Embryonic facial prominence (tissue), 1 donor: ENCODE measurements around the gene ACTN4.

ENCODE experiments used
- DNase-seq: peaks from one replicate; pipeline ENCODE4 v3.0.0-alpha.2; 2016; ENCODE audit errors: extremely low spot score

ACTN4 gene

DNA sequence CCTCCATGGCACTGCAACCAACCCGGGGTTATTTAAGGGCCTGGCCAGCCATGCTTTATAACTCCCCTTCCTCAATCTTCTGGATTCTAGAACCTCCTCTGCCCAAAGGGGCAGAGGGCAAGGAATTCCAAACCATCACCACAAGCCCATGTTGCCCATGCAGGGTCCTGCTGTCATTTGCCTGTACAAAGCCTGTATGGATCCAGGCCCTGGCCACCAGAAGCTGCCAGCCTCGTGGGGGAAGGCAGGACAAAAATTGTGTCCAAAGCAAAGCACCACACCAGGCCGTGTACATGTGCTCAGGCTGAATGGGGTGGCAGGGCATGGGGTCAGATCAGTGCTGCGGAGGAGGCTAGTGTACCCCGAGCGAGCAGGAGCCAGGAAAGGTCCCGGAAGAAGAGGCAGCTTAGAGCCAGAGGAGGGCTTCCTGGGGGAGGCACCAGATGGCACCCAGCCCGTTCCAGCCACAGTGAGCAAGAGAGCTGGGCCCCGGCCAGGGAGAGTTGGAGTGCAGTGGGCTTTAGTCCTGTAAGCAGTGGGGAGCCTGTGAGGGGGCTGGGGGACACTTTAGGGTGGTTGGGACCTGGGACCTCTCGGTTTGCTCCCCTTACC is 61.1 kb downstream of the ACTN4 start:
- no peak for DNase-seq

DNA sequence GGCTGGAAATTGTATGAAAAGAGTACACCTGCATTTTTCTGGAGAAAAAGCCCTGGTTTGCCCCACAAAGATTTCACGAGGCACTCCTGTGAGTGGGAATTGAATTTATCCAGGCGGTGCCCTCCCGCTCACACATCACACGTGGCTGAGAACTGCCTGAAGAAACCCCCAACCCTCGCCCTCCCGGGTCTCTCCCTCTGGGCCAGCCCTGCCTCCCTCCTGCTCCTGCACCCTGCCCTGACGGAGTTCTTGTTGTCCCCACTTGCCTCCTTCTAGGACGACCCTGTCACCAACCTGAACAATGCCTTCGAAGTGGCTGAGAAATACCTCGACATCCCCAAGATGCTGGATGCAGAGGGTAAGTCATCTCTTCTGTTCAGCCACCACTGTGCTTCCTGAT is 61.7 kb downstream of the ACTN4 start:
- DNase-seq, result no peak

DNA sequence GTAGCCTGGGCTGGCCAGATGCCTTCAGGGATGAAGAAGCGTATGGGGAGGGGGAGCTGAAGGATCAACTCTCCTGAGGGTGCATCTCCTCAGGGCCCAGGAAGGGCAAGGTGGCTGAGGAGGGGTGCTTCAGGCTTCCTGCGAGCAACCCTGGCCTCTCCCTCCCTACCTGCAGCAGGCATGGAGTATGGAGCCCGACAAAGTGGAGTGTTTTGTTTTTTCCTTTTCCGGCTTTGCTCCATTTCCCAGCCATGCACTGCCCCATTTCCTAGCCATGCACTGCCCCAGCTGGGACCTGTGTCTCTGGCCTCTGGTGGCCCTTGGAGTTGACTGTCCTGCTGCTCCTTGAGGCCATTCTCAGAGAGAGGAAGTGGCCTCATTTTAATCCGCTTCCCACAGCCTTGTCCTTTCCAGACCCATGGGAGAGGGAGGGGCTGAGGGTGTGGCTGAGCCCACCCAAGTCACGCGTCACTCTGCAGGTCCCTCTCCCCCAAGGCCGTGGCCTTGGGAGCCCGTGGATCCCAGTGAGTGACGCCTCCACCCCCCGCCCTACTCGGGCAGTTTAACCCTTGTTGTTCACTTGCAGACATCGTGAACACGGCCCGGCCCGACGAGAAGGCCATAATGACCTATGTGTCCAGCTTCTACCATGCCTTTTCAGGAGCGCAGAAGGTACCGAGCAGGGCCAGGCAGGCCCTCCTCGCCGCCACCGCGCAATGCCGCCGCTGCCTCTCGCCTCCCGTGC is 62.4 kb downstream of the ACTN4 start:
- DNase-seq, result no peak

DNA sequence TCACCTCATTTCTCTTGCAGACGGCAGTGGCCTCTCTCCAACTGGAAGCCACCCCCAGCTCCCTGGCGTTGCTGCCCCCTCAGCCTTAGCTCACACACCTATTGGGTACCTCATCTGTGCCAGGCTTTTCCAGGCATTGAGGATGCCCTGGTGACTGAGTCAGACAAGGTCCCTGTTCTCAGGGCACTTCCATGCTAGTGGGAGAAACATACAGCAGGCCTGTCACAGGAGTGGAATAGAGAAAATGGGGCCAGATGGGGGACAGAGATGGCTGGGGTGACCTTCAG is 62.9 kb downstream of the ACTN4 start:
- DNase-seq, result no peak

DNA sequence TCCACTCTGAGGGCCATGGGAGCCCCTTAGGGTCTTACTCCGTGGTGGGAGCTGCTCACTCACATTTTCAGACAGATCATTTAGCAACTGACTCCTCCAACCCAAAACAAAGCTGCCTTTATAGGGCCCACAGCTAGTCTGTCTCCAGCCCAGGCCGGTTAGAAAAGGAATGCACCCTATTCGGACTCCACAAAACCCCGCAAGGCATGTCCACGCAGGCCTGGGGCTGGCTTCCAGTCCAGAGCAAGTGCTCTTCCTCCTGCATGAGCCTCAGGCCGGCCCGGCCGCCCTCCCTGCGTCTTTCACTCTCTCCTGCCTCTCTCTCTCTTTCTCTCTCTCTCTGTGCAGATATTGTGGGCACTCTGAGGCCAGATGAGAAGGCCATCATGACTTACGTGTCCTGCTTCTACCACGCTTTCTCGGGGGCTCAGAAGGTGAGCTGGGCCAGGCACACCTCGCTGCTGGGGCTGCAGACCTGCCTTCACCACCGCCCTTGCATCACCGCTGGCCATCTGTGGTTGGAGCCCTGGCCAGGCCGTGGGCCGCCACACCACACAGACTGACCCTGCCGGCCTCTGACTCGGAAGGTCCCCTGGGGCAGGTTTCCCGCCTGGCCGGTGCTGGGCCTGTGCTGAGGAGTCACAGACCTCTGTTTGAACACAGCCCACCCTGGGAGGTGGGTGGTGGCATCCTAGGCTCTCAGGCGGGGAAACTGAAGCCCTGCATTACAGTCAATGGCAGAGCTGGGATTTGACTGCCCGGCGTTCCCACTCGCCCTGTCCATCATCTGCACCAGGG is 63.7 kb downstream of the ACTN4 start:
- DNase-seq, result no peak

DNA sequence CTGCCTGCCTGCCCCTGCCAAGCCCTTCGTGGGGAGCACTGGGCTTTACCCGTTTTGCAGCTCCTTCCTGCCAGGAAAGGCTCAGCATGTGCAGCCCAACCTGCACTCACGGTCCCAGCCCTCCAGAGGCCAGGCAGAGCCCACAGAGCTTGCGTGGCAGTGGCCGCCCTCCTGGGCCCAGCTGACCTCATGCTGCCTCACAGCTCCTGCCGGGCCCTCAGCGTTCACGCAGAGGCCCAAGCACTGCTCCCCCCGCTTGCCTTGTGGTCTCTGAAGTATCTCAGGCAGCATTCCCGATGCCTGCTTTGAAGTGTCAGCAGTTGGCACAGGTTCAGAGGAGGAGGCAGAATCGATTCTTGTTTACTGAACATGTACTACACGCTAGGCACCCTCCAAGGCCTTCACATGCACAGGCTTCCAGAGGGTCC is 64.3 kb downstream of the ACTN4 start:
- DNase-seq, result no peak

DNA sequence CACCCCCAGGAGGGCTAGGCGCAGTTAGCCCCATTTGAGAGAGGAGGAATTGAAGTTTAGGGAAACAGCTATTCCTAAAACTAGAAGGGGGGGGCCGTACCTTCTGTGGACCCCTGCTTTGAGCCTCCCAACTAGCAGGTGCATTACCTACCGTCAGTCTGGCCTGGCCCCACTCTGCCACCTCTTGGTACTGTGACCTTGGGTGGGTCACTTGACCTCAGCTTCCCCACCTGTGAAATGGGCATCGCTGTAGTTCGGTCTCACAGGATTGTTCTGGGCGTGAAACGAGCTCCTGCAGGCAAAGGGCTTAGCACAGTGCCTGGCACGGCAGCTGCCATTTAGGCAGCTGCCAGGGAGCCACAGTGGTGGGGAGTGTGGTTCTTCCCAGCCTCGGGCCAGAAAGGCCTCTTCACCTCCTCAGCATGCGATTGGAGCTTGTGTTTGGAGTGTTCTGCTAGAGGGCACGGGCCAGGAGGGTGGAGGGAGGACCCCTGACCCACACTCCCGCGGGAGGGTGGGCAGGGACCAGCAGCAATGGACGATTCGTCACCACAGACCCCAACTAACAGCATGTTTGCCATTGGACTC is 64.8 kb downstream of the ACTN4 start:
- DNase-seq, result no peak

DNA sequence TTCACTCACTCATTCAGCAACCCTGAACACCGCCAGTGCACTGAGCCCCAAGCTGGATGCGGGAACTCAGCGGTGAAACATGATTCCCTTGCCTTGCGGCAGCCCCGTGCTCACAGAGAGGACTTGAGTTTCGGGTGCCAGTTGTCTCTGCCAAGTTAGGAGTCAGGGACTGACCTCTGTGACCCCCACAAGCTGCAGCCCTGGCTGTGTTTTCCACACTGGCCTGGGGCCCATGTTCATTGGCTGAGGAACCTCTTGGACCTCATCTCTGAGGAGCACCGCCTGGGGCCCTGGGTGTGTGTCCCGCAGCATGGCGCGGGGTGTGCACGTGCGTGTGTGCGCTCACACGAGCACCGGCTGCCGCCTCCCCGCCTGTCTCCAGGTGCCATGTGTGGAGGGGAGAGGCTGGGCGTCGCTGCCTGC is 65.8 kb downstream of the ACTN4 start:
- DNase-seq, result no peak

DNA sequence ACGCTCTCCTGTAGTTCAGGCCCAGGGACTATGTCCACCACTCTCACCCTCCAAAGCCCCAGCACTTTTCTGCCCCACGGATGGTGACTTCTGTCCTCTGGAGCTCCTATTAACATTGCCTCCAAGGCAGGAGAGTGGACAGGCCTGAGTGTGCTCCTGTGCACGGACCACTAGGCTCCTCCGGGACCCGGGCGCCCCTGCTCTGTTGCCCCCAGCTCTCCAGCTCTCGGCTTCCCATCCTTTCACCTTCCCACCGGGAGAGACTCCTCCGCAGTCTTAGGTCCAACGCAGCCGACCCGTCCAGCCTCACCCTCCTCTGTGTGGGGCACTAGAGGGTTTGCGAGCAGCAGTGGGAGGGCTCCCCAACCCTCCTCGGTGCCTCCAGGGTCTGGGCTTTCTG is 66.4 kb downstream of the ACTN4 start:
- DNase-seq, result no peak

DNA sequence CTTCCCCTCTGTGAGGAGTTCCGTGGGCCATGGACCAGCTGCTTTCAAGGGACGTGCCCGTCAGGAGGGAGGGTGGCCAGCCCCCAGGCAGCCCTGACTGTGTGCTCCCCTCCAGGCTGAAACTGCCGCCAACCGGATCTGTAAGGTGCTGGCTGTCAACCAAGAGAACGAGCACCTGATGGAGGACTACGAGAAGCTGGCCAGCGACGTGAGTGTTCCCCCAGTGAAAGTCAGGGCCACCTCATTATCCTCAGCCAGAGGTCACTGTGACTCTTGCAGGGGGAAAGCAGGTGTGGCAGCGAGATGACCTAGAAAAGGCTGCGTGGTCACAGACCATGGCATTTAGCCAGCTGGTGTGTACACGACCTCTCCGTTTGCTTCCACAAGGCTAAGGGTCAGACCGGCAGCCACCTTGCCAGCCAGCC is 66.9 kb downstream of the ACTN4 start:
- DNase-seq, result no peak

DNA sequence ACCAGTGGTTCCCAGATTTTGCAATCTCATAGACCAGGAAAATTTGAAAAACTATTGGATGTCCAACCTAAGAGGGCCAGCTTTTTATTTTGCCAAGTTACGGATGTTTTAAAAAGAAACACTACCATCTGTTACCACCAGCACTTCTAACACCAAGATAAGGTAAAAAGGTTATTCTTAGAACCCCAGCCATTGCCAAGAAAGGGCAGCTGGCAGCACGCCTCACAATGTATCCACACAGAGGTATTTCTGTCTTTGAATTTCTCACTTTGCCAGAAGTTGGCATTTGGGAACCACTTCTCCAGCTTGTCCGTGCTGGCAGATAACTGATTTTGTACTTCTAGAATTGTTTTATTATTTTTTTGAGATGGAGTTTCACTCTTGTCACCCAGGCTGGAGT is 68.1 kb downstream of the ACTN4 start:
- no peak for DNase-seq

DNA sequence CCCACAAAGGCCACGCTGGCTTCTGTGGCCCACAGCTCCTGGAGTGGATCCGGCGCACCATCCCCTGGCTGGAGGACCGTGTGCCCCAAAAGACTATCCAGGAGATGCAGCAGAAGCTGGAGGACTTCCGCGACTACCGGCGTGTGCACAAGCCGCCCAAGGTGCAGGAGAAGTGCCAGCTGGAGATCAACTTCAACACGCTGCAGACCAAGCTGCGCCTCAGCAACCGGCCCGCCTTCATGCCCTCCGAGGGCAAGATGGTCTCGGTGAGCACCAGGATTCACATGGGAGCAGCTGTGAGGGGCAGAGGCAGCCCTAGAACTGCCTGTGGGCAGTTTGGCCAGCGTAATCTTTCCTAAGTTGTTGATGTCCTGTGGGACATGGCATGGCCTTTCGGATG is 69.6 kb downstream of the ACTN4 start:
- DNase-seq, result no peak

DNA sequence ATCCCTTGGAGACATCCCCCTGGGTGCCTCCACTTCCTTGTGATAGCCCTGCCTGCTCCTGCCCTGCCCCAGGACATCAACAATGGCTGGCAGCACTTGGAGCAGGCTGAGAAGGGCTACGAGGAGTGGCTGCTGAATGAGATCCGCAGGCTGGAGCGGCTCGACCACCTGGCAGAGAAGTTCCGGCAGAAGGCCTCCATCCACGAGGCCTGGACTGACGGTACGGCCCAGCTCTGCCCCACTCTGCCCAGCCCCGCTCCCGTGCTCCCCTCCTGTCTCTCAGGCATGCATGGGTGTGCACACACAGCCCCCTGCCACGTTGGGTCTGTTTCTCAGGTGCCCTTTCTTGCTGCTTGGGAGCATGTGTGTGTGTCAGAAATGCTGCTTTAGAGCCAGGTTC is 70.4 kb downstream of the ACTN4 start:
- no peak for DNase-seq

DNA sequence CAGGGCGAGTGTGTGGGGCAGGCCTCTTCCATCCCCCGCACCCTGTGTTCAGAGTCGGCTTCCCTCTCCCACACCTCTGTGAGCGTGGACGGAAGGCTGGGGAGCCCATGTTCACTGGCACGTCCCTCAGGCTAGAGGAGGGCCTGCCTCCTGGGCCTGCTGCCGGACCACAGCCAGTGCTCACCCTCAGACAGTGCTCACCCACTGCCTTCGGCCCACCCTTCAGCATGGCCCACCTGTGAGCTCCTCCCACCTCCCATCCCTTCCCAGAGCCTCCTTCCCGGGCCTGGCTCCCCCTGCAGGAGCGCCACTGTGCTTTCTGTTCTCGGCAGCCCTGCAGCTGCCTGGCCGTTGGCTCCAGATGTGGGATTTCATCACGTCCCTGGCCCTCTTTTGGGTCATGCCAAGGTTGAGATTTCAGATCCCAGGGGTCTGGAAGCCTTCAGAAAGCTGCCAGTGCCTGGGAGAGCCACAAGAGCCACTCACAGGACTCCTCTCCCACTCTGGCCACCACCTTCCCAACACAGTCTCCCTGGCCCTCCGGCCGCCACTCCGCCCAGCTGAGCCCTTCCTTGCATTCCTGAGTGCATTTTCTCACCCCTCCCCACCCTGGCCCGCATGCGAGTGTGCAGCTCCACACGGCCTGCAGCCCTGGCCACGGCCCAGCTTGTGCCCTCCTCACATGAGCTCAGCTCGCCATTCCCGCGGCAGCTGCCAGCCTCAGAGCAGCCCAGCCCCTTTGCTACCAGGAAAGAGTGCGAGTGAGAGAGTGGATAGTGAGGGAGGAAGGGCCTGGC is 71.5 kb downstream of the ACTN4 start:
- DNase-seq, result no peak

DNA sequence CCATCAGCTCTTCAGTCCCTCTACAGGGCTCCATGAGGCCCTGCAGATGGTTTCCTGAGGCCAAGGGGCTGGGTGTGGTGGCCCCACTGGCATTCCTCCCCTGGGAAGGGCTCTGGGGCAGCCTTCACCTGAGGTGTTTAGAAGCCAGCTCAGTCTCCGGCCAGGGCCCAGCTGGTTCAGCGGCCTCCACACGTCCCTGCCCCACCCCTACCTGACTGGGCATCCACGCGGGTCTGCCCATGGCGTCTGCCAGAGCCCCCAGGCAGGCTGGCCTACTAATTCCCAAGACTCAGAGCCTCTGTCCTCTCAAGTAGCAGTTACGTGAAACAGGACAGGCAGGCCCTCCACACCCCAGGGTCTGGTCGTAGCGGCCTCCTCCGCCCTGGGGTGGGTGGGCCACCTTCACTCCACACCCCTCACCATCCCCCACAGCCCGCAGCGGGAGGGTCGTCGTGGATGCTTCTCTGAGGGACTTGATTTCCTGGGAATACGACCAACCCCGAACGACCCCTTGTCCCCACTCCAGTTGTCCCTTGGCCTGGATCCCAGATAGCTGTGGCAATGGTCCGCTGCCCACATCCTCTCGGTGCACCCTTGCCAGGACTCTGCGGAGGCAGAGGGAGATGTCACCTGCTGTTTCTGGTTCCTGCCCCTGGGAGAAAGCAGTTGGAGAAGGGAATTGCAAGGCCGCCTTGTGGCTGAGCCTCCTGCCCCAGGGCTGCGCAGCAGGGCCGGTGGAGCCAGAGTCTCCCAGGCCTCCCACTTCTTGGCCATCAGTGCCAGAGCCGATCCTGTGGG is 72.5 kb downstream of the ACTN4 start:
- no peak for DNase-seq

DNA sequence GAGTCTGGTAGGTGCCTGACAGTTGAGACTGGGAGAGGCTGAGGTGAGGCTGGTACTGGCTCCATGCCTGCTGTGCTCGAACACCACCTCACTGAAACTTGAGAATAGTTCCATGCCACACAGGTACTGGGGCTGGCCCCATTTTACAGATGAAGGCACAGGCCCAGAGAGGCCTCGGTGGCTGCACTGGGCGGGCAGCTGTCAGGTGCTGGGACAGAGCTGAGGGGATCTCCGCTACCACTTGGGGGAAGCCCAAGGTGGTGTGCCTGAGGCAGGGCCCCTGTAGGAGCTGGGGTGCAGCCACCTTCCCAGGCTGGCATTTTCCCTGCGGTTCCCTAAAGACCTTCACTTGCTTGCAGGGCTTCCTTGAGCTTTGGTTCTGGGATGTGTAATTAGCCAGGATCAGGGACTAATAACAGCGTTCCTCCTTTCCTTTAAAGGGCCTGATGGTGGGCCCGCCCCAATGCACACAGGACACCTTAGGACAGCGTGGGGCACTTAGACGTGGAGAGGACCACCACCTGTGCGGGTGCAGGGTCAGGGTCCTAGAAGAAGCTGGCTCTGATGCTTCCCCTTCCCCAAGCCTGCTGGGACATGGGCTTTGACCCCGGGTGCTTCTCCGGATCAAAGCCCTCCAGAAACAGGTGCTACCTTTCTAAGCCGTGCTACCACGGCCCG is 73.2 kb downstream of the ACTN4 start:
- no peak for DNase-seq

DNA sequence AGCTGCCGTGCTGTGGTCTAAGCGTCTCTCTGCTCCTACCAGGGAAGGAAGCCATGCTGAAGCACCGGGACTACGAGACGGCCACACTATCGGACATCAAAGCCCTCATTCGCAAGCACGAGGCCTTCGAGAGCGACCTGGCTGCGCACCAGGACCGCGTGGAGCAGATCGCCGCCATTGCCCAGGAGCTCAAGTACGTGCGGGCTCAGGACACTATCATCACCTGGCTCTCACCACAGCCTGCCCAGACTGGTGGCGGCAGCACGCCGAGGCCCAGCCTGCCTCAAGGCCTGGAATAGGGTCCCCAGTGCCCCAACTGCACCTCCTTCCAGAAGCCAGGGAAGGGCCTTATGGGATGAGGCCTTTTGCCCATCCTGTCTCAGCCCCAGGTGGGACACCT is 74.0 kb downstream of the ACTN4 start:
- DNase-seq, result no peak

DNA sequence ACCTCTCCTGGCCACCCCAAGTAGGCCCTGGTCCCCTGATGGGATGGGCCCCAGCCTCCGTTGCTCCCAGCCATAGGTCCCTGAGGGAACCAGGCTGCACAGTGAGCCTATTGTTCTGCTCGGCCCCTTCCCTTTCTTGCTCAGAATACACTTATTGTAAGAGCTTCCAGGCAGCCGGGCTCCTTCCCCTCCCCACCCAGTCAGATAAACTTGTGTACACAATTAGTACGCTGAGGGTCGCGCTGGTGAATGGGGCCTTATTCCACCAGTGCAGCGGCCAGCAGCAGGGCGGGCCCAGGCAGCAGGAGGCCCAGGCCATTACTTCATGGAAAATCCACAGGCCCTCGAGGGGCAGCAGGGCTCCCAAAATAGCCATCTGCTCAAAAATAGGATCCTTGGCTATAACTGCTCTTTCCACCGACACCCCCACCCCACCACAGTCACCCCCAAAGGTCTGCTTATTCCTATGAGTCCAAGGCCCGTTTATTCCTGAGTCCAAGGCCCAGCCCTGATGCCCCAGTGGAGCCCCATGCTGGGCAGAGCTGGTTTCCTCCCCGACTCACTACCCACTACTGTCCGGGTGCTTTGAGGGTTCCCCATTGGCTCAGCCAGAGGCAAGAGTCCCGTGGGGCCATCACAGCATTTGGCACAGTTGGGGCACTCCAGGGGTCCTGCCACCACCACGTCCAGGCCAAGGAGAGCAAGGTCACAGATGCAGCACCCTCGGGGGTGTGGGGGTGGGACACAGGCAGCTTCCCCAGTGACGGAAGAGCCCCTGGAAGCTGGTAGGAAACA is 74.7 kb downstream of the ACTN4 start:
- no peak for DNase-seq

DNA sequence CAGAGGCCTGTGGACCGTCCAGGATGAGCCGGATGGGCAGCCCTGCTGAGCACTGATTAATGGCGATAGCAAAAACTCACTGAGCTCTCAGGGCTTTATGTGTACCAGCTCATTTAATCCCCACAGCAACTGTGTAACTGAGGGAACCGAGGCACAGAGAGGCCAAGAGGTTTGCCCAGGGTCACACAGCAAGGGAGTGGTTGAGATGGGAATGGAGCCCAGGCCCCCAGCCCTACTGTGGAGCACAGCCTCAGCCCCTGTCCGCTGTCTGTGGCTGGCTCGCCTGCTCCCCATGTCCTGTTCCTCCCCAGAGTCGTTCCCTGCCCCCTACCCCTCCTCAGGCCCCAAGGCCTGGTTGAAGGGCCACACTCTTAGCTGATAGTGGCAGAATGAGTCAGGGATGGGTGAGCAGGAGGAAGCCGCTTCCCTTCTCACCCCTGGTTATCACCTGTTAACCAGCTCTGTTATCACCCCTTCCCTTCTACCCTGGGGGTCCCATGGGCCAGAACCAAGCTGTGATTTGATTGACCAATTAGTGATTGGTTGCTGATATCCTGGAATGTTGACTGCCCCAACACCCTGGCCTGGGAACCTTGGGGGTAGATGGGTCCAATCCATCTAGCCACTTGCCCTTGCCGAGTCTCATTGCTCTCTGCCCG is 75.6 kb downstream of the ACTN4 start:
- DNase-seq, result no peak
